ENCODE measurements around the gene GAS2L1. TPM values are rescaled to one million over a fixed set of nuclear protein-coding genes. Genes with fewer than 3 reads are reported as not detected.

Gene GAS2L1
- total and polyA plus RNA-seq, 2 donors from 2014 or later: 24.2 to 27.2 TPM

- intact Hi-C loops (cut with DNase I): no loop called here
- no peak for FAIRE-seq
- no peak for DNase-seq
- no peaks in the 10 kb centered on the region for H3K27me3 ChIP-seq (ENCODE audit: control insufficient read depth, insufficient read depth, low read length)
- H3K4me3 ChIP-seq (ENCODE audit: low read length in 3 of 3): no peak overlapping the region
- no peaks in the 10 kb centered on the region for H3K9me3 ChIP-seq (ENCODE audit: control insufficient read depth in 2 of 3, insufficient read depth in 1 of 3, low read length in 3 of 3)
- no peak overlapping the region for H3K27ac ChIP-seq (ENCODE audit: low read depth in 2 of 2, low read length in 2 of 2)
- no peaks in the 10 kb centered on the region for H3K4me1 ChIP-seq (ENCODE audit: control insufficient read depth in 2 of 3, insufficient read depth in 2 of 3, low read depth in 1 of 3, low read length in 3 of 3)
- H3K9ac ChIP-seq (ENCODE audit: low read length in 3 of 3): no peak overlapping the region
- no peak for TF ChIP-seq CTCF (IDR thresholded peaks at IDR 0.05; ENCODE audit: borderline replicate concordance, extremely low read depth, insufficient read depth)
- H3K36me3 ChIP-seq (ENCODE audit: control insufficient read depth in 2 of 3, insufficient read depth in 3 of 3, low read length in 3 of 3): peaks cover 0 to 40% (median 28%) of the 10 kb centered on the region in 3 donors
Measured at GRCh38 chr22:29335656-29336055, 29.2 kb downstream of the GAS2L1 start.

DNA sequence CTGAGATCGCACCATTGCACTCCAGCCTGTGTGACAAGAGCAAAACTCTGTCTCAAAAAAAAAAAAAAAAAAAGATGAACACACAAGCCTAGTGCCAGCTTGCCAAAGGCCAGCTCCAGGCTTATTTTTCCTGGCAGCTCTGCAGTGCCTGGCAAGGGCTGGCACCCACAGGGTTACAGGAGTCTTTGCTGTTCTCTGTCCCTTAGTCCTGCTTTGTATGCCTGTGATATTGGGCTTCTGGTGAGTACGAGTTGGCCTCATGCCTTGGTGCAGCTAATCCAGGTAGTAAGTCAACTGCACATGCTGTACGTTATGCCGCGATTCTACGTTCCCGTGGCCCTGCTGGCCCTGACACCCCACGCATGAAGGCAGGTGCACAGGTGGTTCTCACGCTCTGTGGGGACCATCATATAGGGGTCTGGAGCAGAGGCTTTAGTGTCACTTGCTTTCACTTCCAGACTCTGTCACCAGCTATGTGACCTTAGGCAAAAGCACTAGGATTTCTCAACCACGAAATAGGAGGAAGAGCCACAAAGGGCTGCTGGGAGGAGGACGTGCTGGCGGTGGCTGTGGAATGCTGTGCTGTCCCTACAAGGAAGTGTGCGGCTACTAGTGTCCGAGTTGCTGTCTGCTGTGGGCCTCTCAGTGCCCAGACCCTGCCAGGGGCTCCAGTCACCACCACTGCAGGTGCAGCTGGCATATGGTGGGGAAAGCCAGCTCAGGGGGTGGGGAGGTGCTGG is 30.5 kb downstream of the GAS2L1 start:
- Histone ChIP-seq H3K27ac (ENCODE audit: low read depth in 2 of 2, low read length in 2 of 2) (no peak overlapping the region), H3K4me1 (ENCODE audit: control insufficient read depth in 2 of 3, insufficient read depth in 2 of 3, low read depth in 1 of 3, low read length in 3 of 3) (no peaks in the 10 kb centered on the region), H3K9ac (ENCODE audit: low read length in 3 of 3) (no peak overlapping the region), H3K36me3 (ENCODE audit: control insufficient read depth in 2 of 3, insufficient read depth in 3 of 3, low read length in 3 of 3) (peaks cover 0 to 51% (median 31%) of the 10 kb centered on the region in 3 donors), H3K4me3 (ENCODE audit: low read length in 3 of 3) (no peak overlapping the region), H3K27me3 (ENCODE audit: control insufficient read depth, insufficient read depth, low read length) (no peaks in the 10 kb centered on the region), H3K9me3 (ENCODE audit: control insufficient read depth in 2 of 3, insufficient read depth in 1 of 3, low read length in 3 of 3) (no peaks in the 10 kb centered on the region)
- FAIRE-seq (no peak), DNase-seq (no peak)
- intact Hi-C loops (cut with DNase I): no loop called here
- TF ChIP-seq CTCF (IDR thresholded peaks at IDR 0.05; ENCODE audit: borderline replicate concordance, extremely low read depth, insufficient read depth): no peak

GRCh38 chr22:29337631-29338284 is 31.3 kb downstream of the GAS2L1 start:
- no peak for DNase-seq
- Histone ChIP-seq H3K9ac (ENCODE audit: low read length in 3 of 3) (no peak overlapping the region), H3K36me3 (ENCODE audit: control insufficient read depth in 2 of 3, insufficient read depth in 3 of 3, low read length in 3 of 3) (peaks cover 0 to 58% (median 34%) of the 10 kb centered on the region in 3 donors), H3K27me3 (ENCODE audit: control insufficient read depth, insufficient read depth, low read length) (no peaks in the 10 kb centered on the region), H3K27ac (ENCODE audit: low read depth in 2 of 2, low read length in 2 of 2) (no peak overlapping the region), H3K4me3 (ENCODE audit: low read length in 3 of 3) (no peak overlapping the region), H3K9me3 (ENCODE audit: control insufficient read depth in 2 of 3, insufficient read depth in 1 of 3, low read length in 3 of 3) (no peaks in the 10 kb centered on the region), H3K4me1 (ENCODE audit: control insufficient read depth in 2 of 3, insufficient read depth in 2 of 3, low read depth in 1 of 3, low read length in 3 of 3) (no peaks in the 10 kb centered on the region)
- no peak for FAIRE-seq
- TF ChIP-seq CTCF (IDR thresholded peaks at IDR 0.05; ENCODE audit: borderline replicate concordance, extremely low read depth, insufficient read depth): no peak
- intact Hi-C loops (cut with DNase I): no loop called here

All from kidney (tissue), 14 donors.